ENCODE results near the gene DAB2IP.

Gene DAB2IP

DNA sequence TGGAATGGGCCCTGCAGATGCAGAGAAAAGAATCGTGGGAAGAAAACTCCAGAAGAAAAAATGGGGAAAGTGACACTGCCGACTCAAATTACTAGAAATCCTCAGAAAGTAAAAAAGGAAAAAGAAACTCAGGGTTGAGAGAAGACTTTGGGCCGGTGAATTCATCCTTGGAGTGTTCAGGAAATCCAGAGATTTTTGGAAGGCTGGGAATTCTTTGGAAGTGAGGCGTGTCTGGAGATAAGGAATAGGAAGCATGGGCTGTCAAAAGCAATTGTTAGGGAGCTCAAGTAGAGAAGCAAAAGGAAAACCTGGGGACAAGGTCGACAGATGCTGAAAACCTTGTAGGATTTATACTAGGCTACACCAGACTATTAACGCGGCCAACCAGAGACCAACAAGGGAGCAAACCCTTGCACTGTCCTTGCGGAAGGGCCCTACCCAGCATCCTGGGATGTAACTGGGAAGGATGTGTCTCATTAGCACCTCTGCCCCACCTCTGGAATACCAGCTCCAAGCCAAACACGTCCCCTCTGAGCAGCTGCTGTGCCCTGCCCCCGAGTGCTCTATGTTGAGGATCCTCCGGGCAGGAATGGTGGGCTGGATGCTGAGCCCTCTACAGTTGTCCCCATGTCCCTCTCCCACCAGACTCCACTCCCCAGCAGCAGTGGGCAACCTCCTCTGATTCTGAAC lies 11.6 kb downstream of the DAB2IP start:
- no peak for DNase-seq (ENCODE audit: low read depth in 3 of 3)

DNA sequence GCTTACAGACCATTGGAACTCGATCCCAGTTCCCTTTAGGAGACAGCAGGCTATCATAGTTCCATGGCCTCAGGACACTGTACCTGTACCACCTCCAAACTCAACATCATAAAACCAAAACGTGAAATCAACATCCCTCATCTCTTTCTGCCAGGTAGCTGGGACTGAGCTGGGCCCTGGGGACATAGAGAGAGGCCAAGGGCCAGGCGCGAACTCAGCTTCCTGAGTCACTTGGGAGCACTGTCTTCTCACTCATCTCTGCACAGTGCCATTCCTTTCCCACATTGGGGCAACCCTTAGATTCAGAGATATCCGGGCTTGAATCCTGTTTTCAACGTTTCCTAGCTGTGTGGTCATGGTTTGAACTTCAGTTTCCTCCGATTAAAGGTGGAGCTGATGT lies 12.2 kb downstream of the DAB2IP start:
- no peak for DNase-seq (ENCODE audit: low read depth in 3 of 3)

DNA sequence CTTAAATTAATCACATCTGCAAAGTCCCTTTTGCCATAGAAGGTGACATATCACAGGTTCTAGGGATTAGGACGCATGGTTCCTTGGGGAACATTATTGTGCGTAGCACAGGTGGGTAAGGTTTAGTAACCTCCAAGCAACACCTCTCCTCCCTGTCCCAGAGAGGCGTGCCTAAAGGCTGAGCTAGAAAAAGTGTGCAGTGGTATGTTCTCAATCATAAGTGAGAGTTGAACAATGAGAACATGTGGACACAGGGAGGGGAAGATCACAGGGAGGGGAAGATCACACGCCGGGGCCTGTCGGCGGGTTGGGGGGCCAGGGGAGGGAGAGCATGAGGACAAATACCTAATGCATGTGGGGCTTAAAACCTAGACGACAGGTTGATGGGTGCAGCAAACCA lies 14.9 kb downstream of the DAB2IP start:
- DNase-seq (ENCODE audit: low read depth in 3 of 3), result no peak

DNA sequence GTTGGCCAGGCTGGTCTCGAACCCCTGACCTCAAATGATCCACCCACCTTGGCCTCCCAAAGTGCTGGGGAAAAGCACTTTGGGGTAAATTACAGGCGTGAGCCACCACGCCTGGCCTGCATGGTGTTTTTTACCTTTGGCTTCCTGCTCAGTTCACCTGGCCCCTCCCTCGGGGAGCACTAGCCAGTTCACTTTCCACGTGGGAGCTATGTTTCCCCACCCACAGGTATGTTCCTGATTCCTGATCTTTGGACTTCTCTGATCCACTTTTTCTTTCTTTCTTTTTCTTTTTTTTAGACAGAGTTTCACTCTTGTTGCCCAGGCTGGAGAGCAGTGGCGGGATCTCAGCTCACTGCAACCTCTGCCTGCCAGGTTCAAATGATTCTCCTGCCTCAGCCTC lies 15.8 kb downstream of the DAB2IP start:
- no peak for DNase-seq (ENCODE audit: low read depth in 3 of 3)

DNA sequence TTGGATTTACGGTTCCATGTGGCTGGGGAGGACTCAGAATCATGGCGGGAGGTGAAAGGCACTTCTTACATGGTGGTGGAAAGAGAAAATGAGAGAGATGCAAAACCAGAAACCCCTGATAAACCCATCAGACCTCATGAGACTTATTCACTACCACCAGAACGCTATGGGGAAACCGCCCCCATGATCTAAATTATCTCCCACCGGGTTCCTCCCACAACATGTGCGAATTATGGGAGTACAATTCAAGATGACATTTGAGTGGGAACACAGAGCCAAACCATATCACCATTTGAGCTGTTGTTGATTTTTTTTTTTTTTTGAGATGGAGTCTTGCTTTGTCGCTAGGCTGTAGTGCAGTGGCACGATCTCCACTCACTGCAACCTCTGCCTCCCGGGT lies 16.5 kb downstream of the DAB2IP start:
- DNase-seq (ENCODE audit: low read depth in 3 of 3), result no peak

DNA sequence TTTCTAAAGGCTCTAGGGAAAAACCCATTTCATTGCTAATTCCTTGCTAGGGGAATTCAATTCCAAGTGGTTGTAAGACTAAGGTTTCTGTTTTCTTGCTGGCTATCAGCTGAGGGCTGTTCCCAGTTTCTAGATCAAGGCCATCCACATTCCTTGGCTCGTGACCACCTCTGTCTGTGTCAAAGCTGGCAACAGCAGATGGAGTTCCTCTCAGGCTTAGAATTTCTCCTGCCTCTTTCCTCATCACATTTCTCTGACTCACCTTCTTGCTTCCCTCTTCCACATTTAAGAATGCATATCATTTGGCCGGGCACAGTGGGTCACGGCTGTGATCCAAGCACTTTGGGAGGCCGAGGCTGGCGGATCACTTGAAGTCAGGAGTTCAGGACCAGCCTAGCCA lies 19.0 kb downstream of the DAB2IP start:
- no peak for DNase-seq (ENCODE audit: low read depth in 3 of 3)

DNA sequence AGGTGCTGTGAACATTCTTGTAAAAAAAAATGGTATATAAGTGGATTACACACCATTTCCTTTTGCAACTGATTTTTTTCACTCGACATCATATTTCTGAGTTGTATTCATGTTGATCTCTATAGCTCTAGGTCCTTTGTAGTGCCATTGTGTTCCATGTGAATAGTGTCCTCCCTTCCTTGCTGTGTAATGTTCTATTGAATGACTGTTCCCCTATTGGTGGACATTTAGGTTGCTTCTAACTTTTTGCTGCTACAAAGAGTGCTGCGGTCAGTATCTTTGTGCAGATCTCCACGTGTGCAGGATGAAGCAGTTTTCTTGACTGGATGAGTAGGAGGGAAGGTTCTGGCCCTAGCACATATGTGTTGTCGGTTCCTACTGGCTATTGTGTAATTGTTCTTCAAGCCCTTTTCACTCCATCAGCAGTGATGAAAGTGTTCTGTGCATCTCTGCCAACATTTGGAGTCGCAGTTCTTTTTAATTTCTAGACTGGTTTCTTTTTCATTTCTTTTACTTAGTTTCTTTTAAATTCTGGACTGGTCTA lies 20.2 kb downstream of the DAB2IP start:
- DNase-seq (ENCODE audit: low read depth in 3 of 3), result no peak

DNA sequence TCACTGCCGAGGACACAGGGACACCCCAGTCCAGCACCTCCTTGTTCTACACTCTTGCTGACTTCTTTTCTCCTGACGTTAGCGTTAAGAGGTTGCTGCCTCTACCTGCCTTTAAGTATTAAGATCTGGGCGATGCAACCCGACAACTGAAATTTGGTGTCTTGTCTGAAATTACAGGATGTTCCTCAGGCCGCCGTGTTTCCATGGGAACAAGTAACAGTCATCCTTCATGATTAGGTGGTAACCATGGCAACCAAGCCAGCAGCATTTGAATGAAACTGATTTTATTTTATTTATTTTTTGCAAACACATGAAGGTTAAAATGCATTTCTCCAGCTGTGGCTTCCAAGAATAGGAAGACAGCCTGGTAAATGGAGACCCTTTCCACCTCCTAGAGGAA lies 20.8 kb downstream of the DAB2IP start:
- no peak for DNase-seq (ENCODE audit: low read depth in 3 of 3)

DNA sequence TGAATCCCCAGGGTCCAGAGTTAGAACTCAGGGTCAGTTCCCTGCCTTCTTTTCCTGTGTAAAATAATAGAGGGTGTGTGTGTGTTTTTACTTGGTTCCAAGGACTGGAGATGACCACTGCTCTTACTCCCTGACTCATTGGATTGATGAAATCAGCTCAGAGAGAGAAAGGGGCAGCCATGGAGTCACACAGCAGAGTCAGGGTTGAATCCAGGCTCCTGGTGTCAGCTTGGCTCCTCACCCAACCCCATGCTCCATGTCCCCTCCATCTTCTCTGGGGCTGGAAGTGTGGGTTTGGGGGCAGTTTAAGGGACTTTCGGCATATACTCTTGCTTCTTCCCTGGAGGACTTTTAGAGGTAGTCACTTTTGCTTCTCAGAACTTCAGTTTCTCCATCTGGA lies 21.6 kb downstream of the DAB2IP start:
- DNase-seq (ENCODE audit: low read depth in 3 of 3), result no peak

DNA sequence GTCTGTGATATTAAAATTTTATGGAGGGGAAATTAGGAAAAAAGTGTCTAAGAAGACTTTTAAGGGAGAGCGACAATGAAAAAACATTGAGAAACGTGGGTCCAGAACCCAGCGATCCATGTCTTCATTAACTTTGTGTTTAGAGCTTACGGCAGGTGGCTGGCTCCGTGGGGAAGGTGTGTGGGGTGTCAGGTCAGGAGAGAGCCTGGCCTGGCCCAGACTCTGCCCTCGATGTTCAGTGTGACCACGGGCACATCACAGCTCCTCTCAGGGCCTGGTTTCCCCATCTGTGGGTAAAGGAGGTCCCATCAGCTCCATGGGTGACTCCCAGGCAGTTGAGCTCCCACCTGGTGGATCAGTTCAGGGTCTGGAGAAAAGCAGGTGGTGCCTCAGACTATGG lies 22.1 kb downstream of the DAB2IP start:
- DNase-seq (ENCODE audit: low read depth in 3 of 3), result no peak

DNA sequence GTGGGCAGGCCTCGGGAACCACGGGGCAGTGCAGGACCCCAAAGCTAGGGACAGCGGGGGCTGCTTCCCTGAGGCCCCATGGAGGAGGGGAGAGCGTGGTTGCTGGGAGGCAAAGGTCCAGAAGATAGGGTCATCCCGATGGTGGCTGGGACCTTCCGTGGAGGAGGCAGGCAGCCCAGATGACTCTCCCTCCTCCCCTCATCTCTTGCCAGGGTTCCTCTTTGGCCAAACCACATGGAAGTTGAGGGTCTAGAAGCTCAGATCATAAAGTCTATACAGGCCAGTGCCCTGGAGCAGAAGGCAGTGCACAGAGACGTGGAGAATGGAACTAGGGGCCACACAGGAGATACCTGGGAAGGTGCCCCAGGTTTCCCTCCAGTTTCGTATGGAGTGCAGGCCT lies 22.6 kb downstream of the DAB2IP start:
- DNase-seq (ENCODE audit: low read depth in 3 of 3), result no peak

DNA sequence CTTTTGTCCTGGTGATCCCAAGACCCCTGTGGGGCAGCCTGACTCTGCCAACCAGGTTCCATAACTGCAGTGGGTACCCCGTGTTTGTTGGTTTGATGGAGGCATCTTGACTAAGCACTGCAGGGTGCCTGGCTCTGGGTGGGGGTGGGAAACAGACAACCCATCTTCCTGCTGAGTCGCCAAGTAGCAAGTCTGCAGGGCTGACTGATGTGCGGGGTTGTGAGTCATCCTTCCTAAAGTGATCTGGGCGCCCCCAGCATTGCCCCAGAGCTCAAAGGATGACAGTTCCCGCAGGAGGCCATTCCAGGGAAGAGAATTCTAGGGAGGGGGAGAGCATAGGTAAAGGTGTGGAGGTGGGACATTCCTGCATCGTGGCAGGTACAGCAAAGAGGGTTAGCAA lies 23.5 kb downstream of the DAB2IP start:
- no peak for DNase-seq (ENCODE audit: low read depth in 3 of 3)

DNA sequence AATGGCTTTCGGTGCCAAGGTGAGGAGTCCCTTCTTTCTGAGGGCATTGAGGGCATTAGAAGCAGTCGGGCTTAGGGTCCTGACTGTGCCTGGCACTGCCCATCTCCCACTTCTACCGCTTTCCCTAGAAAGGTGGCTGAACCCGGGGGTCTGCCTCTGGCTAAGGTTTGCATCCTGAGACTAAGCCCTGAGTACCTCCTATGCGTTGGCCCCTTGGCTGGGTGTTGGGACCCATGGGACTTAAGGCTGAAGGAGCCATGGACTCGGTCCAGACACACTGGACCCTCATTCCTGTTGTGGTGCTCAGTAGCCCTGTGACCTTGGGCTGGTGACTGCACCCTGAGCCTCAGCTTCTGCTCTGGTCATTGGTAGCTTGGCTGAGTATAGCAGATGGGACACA lies 23.9 kb downstream of the DAB2IP start:
- no peak for DNase-seq (ENCODE audit: low read depth in 3 of 3)

DNA sequence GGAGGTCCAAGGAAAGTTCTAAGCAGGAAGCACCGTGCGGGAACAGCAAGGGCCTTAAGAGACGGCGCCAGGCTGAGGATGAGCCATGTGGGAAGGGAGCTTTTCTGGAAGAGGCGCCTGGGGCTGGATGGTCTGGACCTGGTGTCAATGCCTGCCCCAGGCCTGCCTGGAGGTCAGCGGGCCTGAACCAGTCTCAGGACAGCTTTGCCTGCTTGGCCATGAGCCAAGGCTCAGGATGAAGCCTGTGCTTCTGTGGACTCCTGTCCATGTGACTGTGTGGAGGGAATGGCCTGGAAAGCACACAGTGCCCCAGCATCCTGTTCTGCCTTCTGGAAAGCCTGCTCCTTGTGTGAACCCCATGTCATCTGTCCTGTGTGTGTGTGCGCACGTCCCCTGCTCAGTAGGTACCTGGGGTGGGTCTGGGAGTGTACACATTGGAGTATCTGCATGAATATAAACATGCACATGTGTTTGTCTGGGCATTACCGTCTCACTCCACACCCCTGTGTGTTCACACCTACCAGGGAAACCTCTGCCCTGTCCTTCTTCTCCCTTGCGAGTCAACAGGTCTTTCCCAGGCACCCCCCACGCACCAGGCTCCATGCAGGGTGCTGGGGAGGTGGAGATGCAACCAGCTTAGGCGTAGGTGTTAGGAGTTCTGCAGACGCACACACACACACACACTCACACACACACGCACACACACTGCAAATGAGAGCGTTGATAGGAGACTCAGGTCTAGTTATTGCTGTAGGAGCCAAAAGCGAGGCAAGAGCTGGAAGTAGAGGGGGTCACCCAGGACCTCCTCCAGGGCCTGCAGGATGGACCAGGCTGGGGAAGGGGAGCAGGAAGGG lies 24.8 kb downstream of the DAB2IP start:
- DNase-seq (ENCODE audit: low read depth in 3 of 3), result no peak

DNA sequence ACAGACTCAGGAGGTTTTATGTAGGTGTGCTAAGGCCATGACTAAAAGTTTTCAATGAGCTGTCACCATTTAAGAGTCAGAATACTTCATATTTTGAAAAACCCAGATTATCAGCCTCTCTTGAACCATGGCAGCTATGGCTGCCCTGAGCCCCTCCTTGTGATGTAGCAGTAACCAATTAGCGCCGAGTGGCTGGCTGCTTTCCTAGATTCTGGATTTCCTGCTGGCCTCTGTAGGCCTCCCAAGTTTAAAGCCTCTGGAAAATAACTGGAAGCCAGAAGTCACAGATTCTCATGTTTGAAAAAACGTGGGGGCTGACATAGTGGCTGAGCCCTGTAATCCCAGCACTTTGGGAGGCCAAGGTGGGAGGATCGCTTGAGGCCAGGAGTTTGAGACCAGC lies 25.5 kb downstream of the DAB2IP start:
- no peak for DNase-seq (ENCODE audit: low read depth in 3 of 3)

DNA sequence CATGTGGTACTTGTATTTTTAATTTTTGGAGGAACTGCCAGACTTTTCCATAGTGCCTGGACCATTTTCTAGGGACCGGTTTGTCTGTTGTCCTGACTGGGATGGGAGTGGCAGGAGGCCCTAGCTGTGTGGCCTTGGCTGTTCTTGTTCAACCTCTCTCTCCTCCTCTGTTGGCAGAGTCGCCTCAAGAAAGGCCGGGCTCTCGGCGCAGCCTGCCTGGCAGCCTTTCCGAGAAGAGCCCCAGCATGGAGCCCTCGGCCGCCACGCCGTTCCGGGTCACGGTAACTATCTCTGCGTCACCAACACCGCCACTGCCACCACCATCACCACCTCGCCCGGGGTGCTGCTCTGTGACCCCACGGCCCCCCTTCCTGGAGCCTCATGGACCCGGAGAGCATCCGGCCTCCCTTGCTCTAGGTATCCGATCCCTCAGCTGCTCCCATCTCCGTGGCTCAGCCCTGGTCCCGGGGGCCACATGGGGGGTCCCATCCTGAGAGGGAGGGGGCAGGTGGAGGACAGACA lies 27.1 kb downstream of the DAB2IP start:
- no peak for DNase-seq (ENCODE audit: low read depth in 3 of 3)

DNA sequence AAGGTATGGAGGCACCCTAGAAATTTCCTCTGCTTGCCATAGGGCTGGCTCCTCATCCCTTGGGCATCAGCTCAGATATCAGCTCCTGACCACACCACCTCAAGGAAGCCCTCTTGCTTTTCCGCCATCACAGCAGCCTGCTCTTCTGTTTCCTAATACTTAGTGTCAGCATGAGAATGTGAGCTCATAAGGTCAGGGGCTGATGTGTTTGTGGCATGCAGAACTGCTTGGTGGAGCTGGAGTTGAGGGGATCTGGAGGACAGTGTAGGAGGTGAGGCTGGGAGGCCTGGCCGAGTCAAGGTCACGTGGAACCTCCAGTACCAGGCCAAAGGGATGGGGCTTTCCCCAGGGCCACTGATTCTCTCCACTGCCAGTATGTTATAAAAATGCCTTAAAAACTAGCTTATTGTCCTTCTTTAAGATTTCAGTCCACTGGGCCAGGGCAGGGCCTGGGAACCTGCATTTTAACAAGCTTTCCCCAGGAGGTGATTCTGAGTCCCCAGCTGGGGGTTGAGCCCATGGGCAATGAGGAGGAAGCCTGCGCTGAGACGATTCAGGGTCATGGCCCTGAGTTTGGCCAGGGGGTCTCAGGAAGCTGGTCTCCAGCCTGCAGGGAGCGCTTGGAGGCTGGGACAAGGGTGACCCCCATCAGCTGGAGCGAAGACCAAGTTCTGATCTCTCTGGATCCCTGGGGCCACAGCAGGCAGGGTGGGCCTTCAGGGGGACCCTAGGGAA lies 28.6 kb downstream of the DAB2IP start:
- DNase-seq (ENCODE audit: low read depth in 3 of 3), result no peak

DNA sequence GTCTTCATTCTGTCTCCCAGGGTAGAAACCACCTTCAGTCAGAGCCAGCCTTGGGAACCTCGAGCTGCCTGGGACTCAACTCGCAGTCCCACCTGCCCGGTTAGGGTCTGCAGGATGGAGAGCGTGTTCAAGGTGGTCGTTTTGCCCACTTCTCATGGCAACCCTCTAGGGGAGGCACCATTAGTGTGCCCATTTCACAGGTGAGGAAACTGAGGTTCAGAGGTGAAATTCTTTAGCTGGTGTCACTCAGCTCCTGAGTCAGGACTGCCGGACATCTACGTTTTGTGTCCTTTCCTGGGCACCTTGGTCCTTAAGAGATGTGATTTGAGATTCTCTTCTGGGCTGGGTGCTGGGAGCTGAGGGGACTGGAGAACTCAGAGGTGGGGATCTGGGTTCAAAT lies 30.0 kb downstream of the DAB2IP start:
- no peak for DNase-seq (ENCODE audit: low read depth in 3 of 3)

DNA sequence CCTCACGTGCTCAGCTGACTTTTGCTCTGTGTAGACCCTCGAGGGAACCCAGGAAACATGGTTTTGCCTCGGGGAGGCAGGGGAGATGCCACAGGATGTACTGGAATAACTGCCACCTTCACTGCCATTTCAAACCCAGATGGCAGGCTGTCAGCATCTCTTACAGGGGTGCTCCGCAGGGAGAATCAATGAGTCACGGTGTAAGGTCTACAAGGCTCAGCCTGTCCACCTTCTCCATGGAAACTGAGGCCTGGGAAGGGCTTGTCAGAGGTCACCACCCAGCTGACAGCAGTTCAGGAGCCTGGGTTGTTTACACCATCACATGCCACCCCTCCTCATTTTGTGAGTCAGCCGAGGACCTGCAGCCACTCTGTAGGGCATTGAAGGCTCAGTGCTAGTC lies 30.8 kb downstream of the DAB2IP start:
- no peak for DNase-seq (ENCODE audit: low read depth in 3 of 3)

DNA sequence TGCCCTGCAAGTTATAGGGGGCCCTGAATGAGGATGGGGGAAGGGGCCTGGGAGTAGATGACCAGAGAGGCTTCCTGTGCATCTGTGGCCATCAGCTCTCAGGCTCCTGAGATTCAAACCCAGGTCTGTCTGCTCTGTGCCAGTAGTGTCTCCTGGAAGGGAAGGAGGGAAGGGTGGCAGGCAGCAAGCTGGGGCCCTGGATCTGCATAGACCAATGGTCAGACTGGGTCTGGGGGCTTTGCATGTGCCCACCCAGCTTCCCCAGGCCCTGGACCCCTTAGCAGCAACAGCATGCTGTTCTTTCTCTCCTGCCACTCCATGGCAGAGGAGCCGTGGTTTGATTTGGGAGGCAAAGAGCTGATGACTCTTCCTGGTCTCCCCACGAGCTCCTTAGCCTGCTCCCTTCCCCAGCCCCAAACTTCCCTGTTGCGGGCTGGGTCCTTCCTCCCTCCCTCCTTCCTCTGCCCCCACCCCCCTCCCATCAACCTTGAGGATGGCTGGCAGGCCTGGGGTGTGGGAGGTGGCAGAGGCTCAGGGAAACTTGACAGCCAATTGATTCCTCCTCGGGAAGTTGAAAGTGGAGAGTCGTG lies 31.6 kb downstream of the DAB2IP start:
- DNase-seq (ENCODE audit: low read depth in 3 of 3), result no peak

DNA sequence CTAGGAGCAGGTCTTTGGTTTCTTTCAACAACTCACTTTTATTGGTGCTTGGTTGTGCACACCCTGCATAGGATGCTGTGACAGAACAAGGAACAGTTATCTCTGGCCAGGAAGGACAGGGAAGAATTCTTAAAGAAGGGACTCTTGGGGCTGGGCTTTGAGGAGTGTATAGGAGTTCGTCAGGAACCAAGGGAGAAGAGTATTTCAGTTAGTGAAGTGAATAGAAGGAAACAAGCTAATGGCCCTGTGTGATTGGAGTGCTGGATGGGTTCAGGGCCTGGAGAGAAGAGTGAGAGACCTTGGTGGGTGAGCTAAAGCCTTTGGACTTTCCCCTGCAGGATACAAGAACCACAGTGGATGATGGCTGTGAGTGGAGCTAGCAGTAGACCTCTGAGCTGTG lies 32.2 kb downstream of the DAB2IP start:
- DNase-seq (ENCODE audit: low read depth in 3 of 3), result no peak

Measured in stimulated activated CD4-positive, alpha-beta T cell treated with anti-CD3 and anti-CD28 coated beads, TNF-alpha, amount 100 ng/mL, for 48 hours (primary cell).